Transverse colon (tissue), 3 donors: ENCODE results near the gene GFOD1.

Experiments used
- EP300 ChIP-seq: sonication (generic); formaldehyde crosslinking; IDR thresholded peaks from one replicate; pipeline ENCODE4 v1.6.1; 2017; ENCODE audit warnings: antibody characterized with exemption, low read depth
- TF ChIP-seq, protein P1 (sequence below), 5 experiments: fragments of 200-600 bp in 3 of 5; fragments of 450-650 bp in 2 of 5; sonication (generic) in 3 of 5; IDR thresholded peaks; 1 replicate in 2 of 5; 2 replicates in 3 of 5; pipeline ENCODE4 v1.5.1; 2016 to 2017; ENCODE audit warnings: antibody characterized with exemption in 5 of 5, inconsistent platforms in 3 of 5, mild to moderate bottlenecking in 2 of 5, moderate library complexity in 1 of 5

DNA sequence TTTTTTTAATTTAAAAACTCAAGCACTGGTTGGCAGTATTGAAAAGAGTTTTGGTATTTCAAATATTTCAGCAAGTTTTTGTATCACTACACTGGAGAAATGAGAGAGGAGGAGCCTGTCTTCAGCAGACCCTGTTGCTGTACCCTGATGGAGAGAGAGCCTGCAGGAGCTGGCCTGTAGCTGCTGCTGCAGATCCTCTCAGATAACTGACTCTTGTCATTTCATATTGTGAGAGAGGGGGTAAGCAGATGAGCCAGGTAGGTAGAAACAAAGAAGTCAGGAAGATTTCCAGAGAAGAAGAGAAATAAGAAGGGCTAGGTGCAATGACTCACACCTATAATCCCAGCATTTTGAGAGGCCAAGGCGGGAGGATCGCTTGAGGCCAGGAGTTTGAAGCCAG, 94.9 kb downstream of the GFOD1 start:
- TF ChIP-seq, protein P1, sequence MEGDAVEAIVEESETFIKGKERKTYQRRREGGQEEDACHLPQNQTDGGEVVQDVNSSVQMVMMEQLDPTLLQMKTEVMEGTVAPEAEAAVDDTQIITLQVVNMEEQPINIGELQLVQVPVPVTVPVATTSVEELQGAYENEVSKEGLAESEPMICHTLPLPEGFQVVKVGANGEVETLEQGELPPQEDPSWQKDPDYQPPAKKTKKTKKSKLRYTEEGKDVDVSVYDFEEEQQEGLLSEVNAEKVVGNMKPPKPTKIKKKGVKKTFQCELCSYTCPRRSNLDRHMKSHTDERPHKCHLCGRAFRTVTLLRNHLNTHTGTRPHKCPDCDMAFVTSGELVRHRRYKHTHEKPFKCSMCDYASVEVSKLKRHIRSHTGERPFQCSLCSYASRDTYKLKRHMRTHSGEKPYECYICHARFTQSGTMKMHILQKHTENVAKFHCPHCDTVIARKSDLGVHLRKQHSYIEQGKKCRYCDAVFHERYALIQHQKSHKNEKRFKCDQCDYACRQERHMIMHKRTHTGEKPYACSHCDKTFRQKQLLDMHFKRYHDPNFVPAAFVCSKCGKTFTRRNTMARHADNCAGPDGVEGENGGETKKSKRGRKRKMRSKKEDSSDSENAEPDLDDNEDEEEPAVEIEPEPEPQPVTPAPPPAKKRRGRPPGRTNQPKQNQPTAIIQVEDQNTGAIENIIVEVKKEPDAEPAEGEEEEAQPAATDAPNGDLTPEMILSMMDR (IDR thresholded peaks at IDR 0.05): no peak
- no peak for TF ChIP-seq EP300
